ENCODE data around the gene NUMA1.

The NUMA1 gene

GRCh38 chr11:72102946-72103753 lies 22.8 kb upstream of the NUMA1 start, which contains the start of gene LAMTOR1:
TSS of gene LAMTOR1 (minus strand) at chr11:72103297. CDS start at chr11:72103224, 73 bp downstream.
- peak; percentile 93 for DNase-seq (ENCODE audit: low read depth)

DNA sequence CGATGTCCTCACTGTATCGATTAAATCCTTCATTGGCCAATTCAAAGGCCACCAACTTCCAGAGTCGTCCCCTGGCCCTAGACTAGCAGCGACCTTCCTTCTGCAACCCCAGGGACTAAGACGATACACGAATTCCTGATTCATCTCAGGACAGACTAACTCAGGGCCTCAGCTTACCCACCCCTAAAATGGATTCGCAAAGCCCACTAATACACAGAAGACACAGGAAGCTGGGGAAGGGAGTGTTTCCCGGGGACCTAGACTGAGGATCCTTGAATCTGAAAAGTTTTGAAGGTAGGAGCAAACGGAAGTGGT lies 22.2 kb upstream of the NUMA1 start:
- no peak for DNase-seq (ENCODE audit: low read depth)

DNA sequence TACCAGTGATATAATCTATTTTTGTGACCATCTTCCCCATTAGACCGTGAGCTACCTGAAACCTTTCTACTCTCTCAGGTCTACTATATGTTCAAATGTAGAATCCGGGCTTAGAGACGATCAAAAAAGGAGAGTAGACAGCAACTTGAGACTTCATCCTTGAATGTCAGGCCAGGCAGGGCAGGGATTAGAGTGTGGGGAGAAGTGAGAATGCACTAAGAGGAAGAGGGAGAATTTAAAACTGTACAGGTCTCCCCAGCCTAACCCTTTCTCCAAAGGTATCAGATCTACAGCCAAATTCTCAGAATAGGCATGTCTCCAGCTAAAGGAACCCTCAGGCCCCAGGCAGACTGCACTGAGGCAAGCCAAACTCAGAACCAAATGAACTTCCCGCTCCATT lies 21.8 kb upstream of the NUMA1 start:
- DNase-seq (ENCODE audit: low read depth), result no peak

GRCh38 chr11:72100462-72100861 lies 20.1 kb upstream of the NUMA1 start:
- no peak for DNase-seq (ENCODE audit: low read depth)

DNA sequence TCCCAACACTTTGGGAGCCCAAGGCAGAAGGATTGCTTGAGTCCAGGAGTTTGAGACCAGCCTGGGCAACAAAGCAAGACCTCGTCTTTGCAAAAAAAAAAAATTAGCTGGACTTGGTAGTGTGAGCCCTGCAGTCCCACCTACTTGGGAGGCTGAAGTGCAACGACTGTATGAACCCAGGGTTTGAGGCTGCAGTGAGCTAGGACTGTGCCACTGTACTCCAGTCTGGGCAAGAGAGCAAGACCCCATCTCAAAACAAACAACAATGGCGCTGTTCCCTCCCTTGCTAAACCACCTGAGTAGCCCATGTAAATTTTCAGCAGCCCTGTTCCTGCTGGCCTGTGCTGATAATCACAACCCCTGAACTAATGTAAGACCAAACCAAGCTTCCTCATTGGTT lies 19.7 kb upstream of the NUMA1 start:
- no peak for DNase-seq (ENCODE audit: low read depth)

GRCh38 chr11:72098741-72099140 lies 18.4 kb upstream of the NUMA1 start:
- no peak for DNase-seq (ENCODE audit: low read depth)

GRCh38 chr11:72091292-72091691 lies 10.9 kb upstream of the NUMA1 start:
- DNase-seq (ENCODE audit: low read depth), result no peak

DNA sequence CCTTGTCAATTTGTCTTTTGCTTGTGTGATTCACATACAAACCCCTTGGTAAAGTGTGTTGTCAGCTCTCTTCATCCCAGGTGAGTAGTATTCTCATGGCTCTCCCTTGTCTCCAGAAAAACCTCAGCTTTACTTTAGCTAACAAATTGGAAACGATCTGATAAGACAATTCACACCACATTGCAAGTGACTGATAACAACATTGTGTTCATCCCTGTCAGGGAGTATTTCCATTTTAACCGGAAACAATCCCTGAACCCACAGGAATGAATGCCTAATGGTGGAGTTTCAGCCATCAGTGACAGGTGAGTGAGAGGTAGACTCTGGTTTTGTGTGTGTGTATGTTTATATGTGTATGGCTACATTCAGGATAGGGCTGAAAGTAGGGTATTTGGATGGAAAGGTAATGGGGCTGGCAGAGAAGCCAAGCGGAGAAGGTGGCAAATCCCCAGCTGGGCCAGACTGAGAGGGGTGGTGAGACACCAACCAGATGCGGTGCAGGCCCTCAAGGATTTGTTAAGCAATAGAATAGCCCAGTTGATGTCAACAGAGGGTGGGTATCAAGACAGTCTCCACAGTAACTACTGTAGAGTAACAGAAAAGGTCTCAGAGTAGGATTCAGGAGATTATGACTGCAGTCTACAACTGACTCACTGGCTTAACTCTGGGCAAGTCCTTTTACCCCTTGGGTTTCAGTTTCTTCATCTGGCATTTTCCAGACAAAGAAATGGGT lies 7.9 kb upstream of the NUMA1 start:
- DNase-seq (ENCODE audit: low read depth), result no peak

DNA sequence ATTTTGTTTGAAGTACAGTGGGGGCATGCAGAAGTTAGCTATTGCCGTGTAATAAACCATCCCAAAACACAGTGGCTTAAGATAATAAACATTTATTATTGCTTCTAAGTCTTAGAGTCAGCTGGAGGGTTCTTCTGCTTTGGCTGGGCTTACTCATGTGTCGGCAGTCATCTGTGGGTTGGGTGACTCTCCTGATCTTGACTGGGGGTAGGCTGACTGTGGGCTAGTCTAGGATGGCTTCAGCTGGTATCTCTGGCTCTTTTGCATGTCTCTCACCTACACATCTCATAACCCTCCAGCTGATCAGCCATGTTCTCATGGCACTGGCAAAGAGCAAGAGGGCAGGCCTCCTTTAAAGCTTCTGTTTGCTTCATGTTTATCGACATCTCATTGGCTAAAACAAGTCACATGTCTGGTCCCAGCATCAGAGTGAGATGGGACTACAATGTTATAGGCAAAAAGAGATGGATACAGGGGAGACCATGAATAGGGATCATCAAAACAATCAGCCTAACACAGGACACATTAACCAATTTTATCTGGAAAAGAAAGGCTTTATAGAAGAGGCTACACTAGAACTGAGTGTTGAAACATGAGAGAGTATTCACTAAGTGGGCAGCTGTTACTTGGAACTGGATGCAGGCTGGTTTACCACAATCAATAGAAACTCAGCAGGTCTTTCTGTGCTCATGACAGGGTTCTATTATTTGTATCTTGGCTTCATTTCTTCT lies 5.4 kb upstream of the NUMA1 start:
- no peak for DNase-seq (ENCODE audit: low read depth)

- no peak for DNase-seq (ENCODE audit: low read depth)
These were observed 4.6 kb upstream of the NUMA1 start for GRCh38 chr11:72084965-72085364.

DNA sequence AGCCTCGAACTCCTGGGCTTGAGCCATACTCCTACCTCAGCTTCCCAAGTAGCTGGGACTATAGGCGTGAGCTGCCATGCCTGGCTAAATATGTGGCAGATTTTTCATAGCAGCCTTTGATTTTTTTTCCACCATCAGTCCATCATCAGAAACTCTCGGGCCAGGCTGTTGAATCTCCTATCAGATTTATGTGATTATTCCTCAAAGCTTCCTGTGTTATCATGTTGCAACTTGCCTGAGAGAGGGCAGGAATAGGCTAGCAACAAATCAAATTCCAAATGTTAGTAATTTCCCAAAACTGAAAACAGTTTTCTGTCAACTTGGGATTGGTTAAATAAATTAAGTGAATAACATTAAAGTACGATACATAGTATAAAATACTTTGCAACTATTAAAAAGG lies 3.7 kb upstream of the NUMA1 start:
- no peak for DNase-seq (ENCODE audit: low read depth)

DNA sequence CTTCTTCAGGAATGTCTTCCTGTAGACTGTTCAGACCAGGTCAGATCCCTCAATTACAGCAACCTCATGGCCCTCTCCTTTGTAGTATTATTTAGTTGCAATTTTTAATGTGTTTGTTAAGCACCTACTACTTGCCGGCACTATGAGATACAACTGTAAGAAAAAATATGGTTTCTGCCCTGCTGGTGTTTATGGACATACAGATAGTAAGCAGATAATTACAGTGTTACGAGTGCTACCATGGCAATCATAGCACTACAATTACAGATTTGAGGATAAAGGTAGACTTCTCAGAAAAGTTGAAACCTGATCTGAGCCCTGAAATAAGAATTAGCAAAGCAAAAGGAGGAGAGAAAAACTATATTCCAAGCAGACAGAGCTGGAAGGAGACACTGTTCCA lies 3.1 kb upstream of the NUMA1 start:
- no peak for DNase-seq (ENCODE audit: low read depth)

DNA sequence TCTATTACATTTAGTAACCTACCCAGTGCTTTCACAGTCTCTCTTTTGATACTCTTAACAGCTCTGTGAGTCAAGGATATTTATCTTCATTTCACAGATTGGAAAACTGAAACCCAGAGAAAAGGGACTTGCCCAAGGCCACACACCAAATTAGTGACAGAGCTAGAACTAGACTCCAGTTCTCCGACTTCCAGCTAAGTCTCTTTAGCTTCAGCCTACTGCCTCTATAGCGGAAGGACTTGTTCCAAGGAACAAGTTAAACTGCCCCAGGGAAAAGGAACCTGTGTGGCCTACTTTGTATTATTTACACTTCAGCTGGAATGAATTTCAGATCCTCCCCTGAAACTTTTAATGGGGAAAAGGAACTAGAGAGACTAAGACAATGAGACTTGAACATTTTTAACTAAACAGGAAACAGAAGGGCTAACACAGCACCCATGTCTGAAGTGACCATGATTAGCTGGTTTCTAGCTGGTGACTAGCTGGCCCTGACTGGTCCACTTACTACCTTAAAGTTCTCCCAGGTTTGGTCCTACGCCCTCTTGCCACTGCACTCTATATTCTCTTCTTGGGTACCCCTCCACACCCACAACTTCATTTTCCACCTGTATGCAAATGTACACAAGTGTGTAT lies 1.6 kb upstream of the NUMA1 start:
- no peak for DNase-seq (ENCODE audit: low read depth)

GRCh38 chr11:72081184-72081644 lies 872 bp upstream of the NUMA1 start:
- DNase-seq (ENCODE audit: low read depth), result no peak

DNA sequence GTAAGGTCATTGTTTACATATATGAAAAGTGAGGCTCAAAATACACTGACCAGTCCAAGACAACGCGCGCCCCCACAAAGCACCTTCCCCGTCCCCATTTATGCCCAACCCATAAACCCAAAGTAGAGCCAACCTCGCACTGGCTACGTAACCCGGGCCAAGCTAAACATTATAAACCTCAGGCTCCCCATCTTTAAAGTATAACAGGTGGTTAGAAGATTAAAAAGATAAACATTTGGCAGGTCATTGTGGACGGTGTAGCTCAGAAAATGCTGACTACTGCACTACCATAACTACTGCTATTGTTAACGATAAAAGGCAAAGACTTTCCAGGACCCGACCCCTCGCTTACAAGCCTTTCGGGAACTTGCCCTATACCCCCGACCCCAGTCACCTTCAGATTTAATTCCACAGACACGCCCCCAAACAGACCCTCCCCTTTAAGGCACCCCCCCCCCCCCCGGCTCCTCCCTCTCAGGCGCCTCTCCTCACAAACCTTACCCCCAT lies 470 bp downstream of the NUMA1 start:
- DNase-seq (ENCODE audit: low read depth), result no peak

- DNase-seq (ENCODE audit: low read depth), result no peak
These were observed 1.9 kb downstream of the NUMA1 start for GRCh38 chr11:72078477-72078876.

DNA sequence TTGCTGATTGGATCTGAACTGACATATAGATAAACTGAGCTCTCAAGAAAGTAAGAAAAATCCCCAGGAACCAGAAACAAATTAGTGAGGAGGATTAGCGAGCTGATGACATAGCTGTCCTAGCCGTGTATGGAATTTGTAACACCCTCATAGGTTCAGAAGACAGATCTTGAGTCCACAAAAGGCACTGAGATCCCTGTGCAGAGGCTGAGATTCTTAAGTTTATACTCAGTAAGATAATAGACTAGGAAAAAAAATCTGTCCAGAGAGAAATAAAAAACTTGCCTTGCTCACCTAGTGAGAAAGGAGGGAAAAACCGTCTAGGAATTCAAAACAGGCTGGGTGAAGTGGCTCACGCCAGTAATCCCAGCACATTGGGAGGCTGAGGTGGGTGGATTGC lies 4.6 kb downstream of the NUMA1 start:
- DNase-seq (ENCODE audit: low read depth), result no peak

- DNase-seq (ENCODE audit: low read depth), result no peak
These were observed 5.2 kb downstream of the NUMA1 start for GRCh38 chr11:72075109-72075508.

DNA sequence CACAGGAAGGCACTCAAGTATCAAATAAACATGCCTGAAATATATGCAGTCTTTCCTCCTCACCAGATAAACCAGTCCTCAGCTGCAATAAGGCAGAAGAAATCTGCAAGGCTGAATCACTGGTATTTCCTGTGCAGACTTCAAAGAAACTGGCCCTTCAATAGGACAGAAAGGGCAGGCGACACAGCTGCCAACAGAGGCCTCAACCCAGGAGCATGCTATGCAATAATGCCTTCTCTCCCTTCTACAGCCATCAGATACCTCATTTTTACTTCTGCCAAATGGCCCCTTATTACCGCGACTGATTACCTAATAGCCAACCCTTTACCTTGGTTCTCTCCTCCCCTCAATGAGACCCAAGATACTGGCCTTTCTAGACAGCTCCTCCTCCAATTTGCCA lies 8.0 kb downstream of the NUMA1 start:
- peak; percentile 64 for DNase-seq (ENCODE audit: low read depth)

DNA sequence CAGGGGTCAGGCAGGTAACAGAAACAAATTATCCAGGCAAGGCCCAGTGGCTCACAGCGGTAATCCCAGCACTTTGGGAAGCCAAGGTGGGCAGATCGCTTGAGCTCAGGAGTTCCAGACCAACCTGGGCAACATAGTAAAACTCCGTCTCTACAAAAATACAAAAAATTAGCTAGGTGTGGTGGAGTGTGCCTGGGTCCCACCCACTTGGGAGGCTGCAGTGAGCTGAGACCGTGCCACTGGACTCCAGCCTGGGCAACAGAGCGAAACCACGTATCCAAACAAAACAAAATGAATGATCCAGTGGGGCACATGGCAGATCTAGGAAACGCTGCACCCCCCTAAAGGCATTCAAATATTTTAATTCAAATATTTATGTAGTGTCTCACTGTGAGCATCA lies 9.9 kb downstream of the NUMA1 start:
- DNase-seq (ENCODE audit: low read depth), result no peak

DNA sequence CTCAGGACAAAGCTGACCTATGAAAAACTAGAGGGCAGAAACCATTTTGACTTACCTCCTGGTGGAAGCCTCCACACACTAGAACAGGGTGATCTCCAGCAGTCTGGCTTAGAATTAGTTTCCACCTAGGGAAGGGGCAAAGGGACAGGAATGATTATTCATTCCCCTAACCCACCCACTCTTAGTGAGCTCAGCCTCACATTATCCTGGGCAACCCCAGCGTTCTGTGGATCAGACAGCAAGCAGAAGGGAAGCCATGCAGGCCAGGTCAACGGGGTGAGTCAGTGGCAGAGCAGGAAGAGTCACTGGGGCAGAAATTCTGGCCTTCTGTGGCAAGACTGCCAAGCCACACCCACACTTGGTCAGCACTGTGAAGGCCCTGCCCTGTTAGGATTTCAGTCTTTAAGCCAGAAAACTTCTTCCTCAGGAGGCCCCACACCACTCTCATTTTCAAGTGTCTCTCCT lies 10.5 kb downstream of the NUMA1 start:
- DNase-seq (ENCODE audit: low read depth), result peak; percentile 65

GRCh38 chr11:72069200-72069599 lies 11.1 kb downstream of the NUMA1 start:
- no peak for DNase-seq (ENCODE audit: low read depth)

All from GM04503 (cell line).